Thyroid gland (tissue), 4 donors: ENCODE data around the gene UVSSA. TPM values are rescaled to one million over a fixed set of nuclear protein-coding genes. Genes with fewer than 3 reads are reported as not detected.

Experiments
- DNase-seq, 2 donors: peaks; one replicate each; pipeline ENCODE4 v3.0.0-alpha.2; 2019
- H3K27ac ChIP-seq, 3 donors: fragments of 200-600 bp; sonication (generic); 1 replicate in 2 of 3; 2 replicates in 1 of 3; pipeline ENCODE4 v1.5.1; 2016 to 2019; ENCODE audit warnings: mild to moderate bottlenecking in 1 of 3, moderate library complexity in 1 of 3
- H3K27me3 ChIP-seq: fragments of 200-600 bp; sonication (generic); one replicate; pipeline ENCODE4 v1.5.1; 2019
- H3K36me3 ChIP-seq, 2 donors: fragments of 200-600 bp; sonication (generic); one replicate each; pipeline ENCODE4 v1.5.1; 2016 to 2019
- H3K4me1 ChIP-seq, 2 donors: fragments of 200-600 bp; sonication (generic); one replicate each; pipeline ENCODE4 v1.5.1; 2017 to 2019
- H3K4me3 ChIP-seq, 3 donors: fragments of 200-600 bp; sonication (generic); replicated peaks in 1 of 3; 1 replicate in 2 of 3; 2 replicates in 1 of 3; pipeline ENCODE4 v1.5.1; 2016; ENCODE audit warnings: mild to moderate bottlenecking in 1 of 3
- H3K9me3 ChIP-seq: fragments of 200-600 bp; sonication (generic); one replicate; pipeline ENCODE4 v1.5.1; 2017
- CTCF ChIP-seq, 6 experiments: fragments of 200-600 bp in 3 of 6; fragments of 450-650 bp in 3 of 6; sonication (generic) in 3 of 6; IDR thresholded peaks; one replicate each; pipeline ENCODE4 v1.5.1; 2016 to 2019; ENCODE audit warnings: antibody characterized with exemption in 6 of 6, mild to moderate bottlenecking in 2 of 6, inconsistent platforms in 1 of 6, moderate library complexity in 1 of 6
- POLR2A ChIP-seq, 2 donors: fragments of 450-650 bp; IDR thresholded peaks; one replicate each; pipeline ENCODE4 v1.6.1; 2017; ENCODE audit warnings: antibody characterized with exemption in 2 of 2, mild to moderate bottlenecking in 2 of 2, moderate library complexity in 1 of 2
- WGBS, 2 donors: methylation state at CpG; one replicate each; pipeline ENCODE4 v1.1.5; 2017; 5-methylcytosine and 5-hydroxymethylcytosine counted together
- intact Hi-C: fragments of 100-400 bp; cut with DNase I; formaldehyde crosslinking; loops from one replicate; pipeline ENCODE4 v1.15.1; 2023
- total RNA-seq, 4 donors: library from RNA; depleted of rRNA; stranded (reverse); fragments of >200 nt; gene quantifications; one replicate each; pipeline ENCODE4 v1.2.3, GENCODE V29; 2016

UVSSA gene
- total RNA-seq, 4 donors from 2014 or later, result 16.7 to 38.7 (median 27.7) TPM

DNA sequence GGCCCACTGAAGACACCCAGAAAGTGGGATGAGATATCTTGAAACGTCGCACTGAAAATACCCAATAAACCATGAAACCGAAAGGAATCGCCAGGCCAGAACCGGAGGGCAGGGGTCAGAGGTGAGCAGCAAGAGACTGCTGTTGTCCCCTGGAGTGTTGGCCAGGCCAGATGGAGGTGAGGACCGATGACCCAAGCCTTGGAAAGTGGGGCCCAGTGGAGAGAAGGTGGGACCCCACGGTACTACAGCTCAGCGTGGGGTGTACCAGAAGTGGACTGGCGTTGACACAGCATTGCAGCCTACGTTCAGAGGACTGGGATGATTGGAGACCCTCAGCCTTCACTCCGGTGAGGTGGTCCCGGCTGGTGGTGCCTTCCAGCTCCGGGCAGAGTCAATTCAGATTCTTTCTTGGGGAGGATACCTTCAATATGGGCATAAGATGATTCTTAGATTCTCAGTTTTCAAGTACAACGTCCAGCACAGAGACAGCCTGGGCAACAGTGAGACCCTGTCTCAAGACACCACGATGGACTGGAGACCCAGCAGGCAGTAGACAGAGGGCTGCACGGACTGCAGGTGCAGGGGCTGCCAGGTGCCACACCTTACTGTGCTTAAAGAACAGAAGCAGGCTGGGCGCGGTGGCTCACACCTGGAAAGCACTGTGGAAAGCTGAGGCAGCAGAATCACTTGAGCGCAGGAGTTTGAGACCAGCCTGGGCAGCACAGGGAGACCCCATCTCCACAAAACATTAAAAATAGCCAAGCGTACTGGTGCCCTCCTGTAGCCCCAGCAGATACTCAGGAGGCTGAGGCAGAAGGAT is 34.0 kb upstream of the UVSSA start:
- Histone ChIP-seq H3K27me3 (no peaks in the 10 kb centered on the region), H3K36me3 (peaks cover 39 to 44% of the 10 kb centered on the region in 2 donors), H3K4me3 (no peak overlapping the region), H3K27ac (no peak overlapping the region), H3K4me1 (peaks cover 21 to 25% of the 10 kb centered on the region in 2 donors), H3K9me3 (no peaks in the 10 kb centered on the region)
- intact Hi-C loops, result no loop called here
- TF ChIP-seq CTCF (IDR thresholded peaks at IDR 0.05), result no peak
- TF ChIP-seq POLR2A (IDR thresholded peaks at IDR 0.05), result no peak
- 96% methylated on average over 20 of the region's 20 CpGs for WGBS, 2 donors
- DNase-seq, result no peak

GRCh38 chr4:1315306-1315705 is 31.7 kb upstream of the UVSSA start:
- WGBS, 2 donors, result 95 to 98% methylated on average over 17 to 27 of the region's 28 CpGs
- no peak for DNase-seq
- Histone ChIP-seq H3K9me3 (no peaks in the 10 kb centered on the region), H3K4me3 (no peak overlapping the region), H3K36me3 (peaks cover 43 to 48% of the 10 kb centered on the region in 2 donors), H3K27ac (no peak overlapping the region), H3K27me3 (no peaks in the 10 kb centered on the region), H3K4me1 (peaks cover 3% of the 10 kb centered on the region in 2 donors)
- intact Hi-C loops, result no loop called here
- no peak for TF ChIP-seq POLR2A (IDR thresholded peaks at IDR 0.05)
- no peak for TF ChIP-seq CTCF (IDR thresholded peaks at IDR 0.05)

DNA sequence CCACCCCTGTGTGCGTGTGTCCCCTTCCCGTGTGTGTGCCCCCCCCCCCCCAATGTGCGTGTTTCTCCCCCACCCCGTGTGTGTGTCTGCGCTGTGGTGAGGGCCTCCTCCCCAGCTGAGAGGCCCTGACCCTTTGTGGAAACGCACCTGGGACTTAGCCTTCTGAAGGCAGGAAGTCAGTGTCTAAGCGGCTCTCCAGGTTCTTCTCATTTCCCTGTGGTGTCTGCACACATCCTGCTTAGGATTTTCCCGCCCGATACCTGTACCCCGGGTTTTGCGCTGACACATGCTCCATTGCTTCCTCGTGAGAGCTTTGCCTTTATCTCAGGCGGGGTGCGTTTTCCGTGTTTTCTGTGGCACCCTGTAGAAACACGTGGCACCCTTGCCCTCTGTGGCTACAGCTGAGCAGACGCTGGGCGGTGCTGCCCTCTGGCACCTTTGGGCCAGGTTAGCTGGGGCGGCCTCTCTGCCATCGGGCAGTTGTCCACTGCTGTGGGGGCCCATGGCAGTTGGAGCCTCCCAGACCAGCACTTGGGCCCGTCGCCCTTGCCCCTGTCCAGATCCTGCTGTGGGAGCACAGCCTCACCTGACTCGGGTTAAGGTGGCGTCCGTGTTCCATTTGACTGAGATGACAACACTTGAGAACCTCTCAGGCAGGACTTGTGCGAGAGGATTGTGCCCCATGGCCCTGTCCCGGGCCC is 31.0 kb upstream of the UVSSA start:
- H3K27me3 ChIP-seq, result no peaks in the 10 kb centered on the region
- 87 to 91% methylated on average over 16 to 19 of the region's 27 CpGs for WGBS, 2 donors
- intact Hi-C loops, result no loop called here
- no peaks in the 10 kb centered on the region for H3K9me3 ChIP-seq
- H3K4me3 ChIP-seq, result no peak overlapping the region
- TF ChIP-seq CTCF (IDR thresholded peaks at IDR 0.05) (no peak), POLR2A (IDR thresholded peaks at IDR 0.05) (no peak)
- no peaks in the 10 kb centered on the region for H3K4me1 ChIP-seq
- no peak overlapping the region for H3K27ac ChIP-seq
- peaks cover 43 to 48% of the 10 kb centered on the region in 2 donors for H3K36me3 ChIP-seq
- DNase-seq, result no peak

- Histone ChIP-seq H3K27me3 (no peaks in the 10 kb centered on the region), H3K27ac (no peak overlapping the region), H3K9me3 (no peaks in the 10 kb centered on the region), H3K4me1 (no peaks in the 10 kb centered on the region), H3K4me3 (no peak overlapping the region), H3K36me3 (peaks cover 43 to 48% of the 10 kb centered on the region in 2 donors)
- intact Hi-C loops, result no loop called here
- TF ChIP-seq POLR2A (IDR thresholded peaks at IDR 0.05) (no peak), CTCF (IDR thresholded peaks at IDR 0.05) (no peak)
- 84 to 90% methylated on average over 12 to 16 of the region's 16 CpGs for WGBS, 2 donors
- no peak for DNase-seq
These were observed 30.4 kb upstream of the UVSSA start for GRCh38 chr4:1316537-1317168.
